HG03196 (cell line): ENCODE measurements around the gene NUDT3.
A peak's percentile ranks its signal among the peaks of the same experiment; 100 is the strongest.
"Not testable (repeated sequence)": the region's sequence is repeated elsewhere in the genome, so short reads cannot be mapped to it uniquely, and the experiment has no call there.

Source experiments
- ATAC-seq: cut with Tn5 transposase; IDR thresholded peaks from one replicate; pipeline ENCODE4 v1.9.1; 2021; ENCODE audit not compliant: unreplicated experiment

The NUDT3 gene

DNA sequence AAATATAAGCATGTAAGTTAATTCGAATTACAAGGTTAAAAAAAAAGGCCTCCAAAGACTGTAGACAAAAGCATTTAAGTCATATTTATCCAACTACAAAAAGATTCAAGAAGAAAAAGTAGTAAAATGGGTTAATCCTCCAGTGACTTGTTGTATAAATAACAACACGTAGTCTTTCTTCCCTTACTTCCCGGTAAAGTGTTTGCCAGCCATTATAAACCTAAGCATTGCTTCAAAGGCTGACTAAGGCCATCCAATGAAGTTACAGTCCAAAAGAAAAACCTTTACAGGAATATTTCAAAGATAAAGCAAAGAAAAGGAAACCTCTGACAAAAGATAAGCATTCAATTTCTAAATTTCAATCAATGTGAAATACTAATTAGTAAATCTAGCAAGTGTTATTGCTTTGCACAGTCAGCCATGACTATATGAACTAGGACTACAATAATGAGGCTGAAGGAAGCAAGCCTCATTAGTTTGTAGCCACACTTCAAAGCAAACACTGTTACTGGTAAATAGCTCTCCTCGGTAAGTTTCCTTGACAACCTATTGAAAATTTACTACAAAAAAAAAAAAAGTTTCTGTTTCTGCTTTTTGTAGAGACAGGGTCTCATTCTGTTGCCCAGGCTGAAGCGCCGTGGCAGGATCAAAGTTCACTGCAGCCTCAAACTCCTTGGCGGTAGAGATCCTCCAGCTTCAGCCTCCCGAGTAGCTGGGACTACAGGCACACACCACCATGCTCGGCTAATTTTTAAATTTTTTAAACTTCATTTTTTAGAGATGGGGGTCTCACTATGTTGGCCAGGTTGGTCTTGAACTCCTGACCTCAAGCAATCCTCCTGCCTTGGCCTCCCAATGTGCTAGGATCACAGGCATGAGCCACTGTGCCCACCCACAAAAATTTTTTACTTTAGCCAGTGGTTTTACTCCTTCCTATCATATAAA is 46.0 kb downstream of the NUDT3 start:
- peak; percentile 38 for ATAC-seq

DNA sequence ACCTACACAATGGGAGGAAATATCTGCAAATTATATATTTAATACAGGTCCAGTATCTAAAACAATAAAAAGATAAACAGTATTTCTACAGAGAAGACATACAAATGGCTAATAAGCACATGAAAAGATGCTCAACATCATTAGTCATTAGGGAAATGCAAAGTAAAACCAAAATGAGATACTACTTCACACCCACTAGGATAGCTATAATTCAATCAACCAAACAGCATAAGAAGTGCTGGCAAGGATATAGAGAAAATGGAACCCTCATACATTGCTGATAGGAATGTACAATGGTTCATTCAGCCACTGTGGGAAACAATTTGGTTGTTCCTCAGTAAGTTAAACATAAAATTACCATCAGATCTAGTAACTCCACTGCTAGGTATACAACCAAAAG is 48.7 kb downstream of the NUDT3 start:
- no peak for ATAC-seq

GRCh38 chr6:34342247-34342646 is 50.2 kb downstream of the NUDT3 start:
- no peak for ATAC-seq

- ATAC-seq = no peak
Observed at GRCh38 chr6:34341481-34341971, 50.9 kb downstream of the NUDT3 start.

DNA sequence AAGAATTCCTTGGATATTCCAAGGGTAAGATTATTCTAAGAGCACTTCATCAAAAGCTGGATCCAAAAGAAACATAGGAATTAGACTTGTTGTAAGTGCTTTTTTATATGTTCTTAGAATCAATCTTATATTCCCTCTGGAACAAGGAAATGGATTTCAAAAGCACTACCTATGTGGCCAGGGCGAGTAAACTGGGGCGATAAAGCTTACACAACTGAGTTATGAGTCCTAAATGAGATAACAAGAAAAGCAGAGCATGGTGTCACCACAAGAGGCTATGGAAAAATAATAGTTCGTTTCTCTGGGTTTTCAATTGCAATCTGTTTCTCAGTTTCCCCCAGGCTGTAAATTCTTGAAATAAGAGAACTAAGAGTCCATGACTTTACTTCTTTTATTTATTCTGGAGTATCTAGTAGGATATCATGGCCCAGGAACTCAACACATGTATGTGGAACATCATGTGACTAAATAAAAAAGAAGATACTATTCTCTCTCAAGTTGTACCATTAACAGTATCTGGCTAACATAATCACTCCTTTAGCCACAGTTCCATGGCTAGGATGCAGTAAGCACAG is 51.5 kb downstream of the NUDT3 start:
- ATAC-seq = no peak

- no peak for ATAC-seq
Observed at GRCh38 chr6:34340394-34340793, 52.1 kb downstream of the NUDT3 start.

DNA sequence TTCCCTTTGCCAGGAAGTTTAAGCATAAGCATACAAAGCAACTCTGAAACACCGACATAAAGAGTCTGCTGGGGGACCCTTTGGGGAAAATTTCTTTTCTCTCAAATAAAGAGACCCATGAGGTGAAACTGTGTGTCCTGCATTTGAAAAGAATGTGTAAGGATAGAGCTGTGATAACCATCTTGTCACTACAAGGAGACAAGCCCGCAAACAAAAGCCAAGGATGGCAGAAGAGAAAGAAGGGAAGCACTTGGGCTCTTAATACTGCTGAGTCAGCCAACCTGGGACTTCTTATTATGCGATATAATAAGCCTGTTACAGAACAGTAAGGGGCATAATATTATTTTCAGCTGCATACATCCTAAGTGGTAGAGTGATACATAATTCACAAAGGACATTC is 52.5 kb downstream of the NUDT3 start:
- ATAC-seq = no peak

DNA sequence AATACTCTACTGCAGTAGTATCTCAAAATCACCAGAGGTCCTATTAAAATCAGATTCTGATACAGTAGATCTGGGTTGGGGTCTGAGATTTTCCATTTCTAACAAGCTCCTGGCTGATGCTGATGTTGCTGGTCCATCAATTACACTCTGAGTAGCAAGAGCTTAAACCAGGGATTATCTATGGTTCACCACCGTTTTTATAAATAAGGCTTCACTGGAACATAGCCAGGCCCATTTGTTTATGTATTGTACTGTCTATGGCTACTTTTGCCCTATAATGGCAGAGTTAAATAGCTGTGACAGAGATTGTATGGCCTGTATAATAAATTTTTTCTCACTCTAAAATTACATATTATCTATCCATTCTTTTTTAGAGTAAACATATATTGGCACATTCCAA is 53.0 kb downstream of the NUDT3 start:
- no peak for ATAC-seq

GRCh38 chr6:34338811-34339210 is 53.7 kb downstream of the NUDT3 start:
- no peak for ATAC-seq

GRCh38 chr6:34338377-34338776 is 54.1 kb downstream of the NUDT3 start:
- no peak for ATAC-seq

DNA sequence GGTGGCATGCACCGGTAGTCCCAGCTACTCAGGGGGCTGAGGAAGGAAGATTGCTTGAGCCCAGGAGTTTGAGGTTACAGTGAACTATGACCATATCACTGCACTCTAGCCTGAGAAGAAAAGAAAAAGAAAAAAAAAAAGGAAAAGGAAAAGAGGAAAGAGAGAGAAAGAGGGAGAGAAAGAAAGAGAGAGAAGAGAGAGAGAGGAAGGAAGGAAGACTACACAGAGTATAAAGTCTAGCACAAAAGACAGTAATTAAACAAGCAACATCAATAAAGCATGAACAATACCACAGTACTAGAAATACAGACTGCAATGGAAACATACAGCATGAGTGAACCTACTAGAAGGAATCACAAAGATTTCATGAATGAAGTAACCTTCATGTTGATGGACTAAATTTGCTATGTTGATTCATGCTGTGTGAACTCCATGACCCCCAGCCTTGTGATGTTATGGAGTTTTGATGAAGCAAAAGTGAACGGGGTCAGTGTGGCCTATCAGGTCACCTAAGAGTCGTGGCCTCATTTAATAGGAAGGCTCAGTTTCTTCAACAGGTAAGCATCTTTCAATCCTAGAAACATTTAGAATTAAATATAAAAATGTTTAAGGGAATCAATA is 57.6 kb downstream of the NUDT3 start:
- no peak for ATAC-seq

- no peak for ATAC-seq
Observed at GRCh38 chr6:34333858-34334257, 58.6 kb downstream of the NUDT3 start.

GRCh38 chr6:34332251-34333198 is 59.9 kb downstream of the NUDT3 start:
- peak; percentile 69 for ATAC-seq

- ATAC-seq = no peak
Observed at GRCh38 chr6:34331371-34332050, 61.0 kb downstream of the NUDT3 start.

GRCh38 chr6:34329814-34330213 is 62.7 kb downstream of the NUDT3 start:
- not testable (repeated sequence) for ATAC-seq

GRCh38 chr6:34328969-34329368 is 63.5 kb downstream of the NUDT3 start:
- no peak for ATAC-seq

GRCh38 chr6:34327313-34328205 is 64.9 kb downstream of the NUDT3 start:
- ATAC-seq = not testable (repeated sequence)

GRCh38 chr6:34325633-34326032 is 66.8 kb downstream of the NUDT3 start:
- no peak for ATAC-seq
